GM12875 (cell line): ENCODE results near the gene GRK2.
"Not testable (repeated sequence)": the region's sequence is repeated elsewhere in the genome, so short reads cannot be mapped to it uniquely, and the experiment has no call there.

Source experiments
- H3K4me3 ChIP-seq: one replicate; pipeline ENCODE4 v1.5.1; 2011; ENCODE audit warnings: low read depth, low read length, control low read depth
- TF ChIP-seq, protein P1 (sequence below): IDR thresholded peaks from 2 replicates; pipeline ENCODE4 v1.5.1; 2011; ENCODE audit warnings: low read depth, mild to moderate bottlenecking, control low read depth, inconsistent platforms, low read length, moderate library complexity, borderline replicate concordance; ENCODE audit not compliant: insufficient read depth

Gene GRK2

DNA sequence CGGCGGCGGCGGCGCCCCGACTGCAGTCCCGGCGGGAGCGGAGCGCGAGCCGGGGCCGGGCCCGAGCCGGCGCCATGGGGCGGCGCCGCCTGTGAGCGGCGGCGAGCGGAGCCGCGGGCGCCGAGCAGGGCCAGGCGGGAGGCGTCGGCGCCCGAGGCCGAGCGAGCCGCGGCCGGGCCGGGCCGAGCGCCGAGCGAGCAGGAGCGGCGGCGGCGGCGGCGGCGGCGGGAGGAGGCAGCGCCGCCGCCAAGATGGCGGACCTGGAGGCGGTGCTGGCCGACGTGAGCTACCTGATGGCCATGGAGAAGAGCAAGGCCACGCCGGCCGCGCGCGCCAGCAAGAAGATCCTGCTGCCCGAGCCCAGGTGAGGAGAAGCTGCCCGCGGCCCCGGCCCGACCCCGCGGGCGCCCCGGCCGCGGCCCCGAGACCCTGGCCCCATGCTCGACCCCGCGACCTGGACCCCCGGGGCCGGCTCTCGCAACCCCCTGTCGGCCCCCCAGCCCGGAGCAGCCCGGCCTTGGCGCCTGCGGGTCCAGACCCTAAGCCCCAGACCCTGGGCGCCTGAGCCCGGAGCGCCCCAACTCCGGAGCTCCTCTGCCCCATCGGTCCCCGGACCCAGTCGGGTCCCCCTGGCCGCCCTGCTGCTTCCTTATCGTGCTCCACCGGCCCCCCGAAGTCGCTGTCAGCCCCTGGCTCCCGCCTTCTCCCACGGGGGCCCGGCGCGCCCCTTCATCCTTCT is at the start of gene GRK2:
TSS of gene GRK2 (plus strand) at position 25 of the 739 bp plus-strand sequence. CDS start at position 252, 227 bp downstream.
- H3K4me3 ChIP-seq: peak within 1 kb of the TSS; percentile 66
- TF ChIP-seq, protein P1, sequence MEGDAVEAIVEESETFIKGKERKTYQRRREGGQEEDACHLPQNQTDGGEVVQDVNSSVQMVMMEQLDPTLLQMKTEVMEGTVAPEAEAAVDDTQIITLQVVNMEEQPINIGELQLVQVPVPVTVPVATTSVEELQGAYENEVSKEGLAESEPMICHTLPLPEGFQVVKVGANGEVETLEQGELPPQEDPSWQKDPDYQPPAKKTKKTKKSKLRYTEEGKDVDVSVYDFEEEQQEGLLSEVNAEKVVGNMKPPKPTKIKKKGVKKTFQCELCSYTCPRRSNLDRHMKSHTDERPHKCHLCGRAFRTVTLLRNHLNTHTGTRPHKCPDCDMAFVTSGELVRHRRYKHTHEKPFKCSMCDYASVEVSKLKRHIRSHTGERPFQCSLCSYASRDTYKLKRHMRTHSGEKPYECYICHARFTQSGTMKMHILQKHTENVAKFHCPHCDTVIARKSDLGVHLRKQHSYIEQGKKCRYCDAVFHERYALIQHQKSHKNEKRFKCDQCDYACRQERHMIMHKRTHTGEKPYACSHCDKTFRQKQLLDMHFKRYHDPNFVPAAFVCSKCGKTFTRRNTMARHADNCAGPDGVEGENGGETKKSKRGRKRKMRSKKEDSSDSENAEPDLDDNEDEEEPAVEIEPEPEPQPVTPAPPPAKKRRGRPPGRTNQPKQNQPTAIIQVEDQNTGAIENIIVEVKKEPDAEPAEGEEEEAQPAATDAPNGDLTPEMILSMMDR: no peak

DNA sequence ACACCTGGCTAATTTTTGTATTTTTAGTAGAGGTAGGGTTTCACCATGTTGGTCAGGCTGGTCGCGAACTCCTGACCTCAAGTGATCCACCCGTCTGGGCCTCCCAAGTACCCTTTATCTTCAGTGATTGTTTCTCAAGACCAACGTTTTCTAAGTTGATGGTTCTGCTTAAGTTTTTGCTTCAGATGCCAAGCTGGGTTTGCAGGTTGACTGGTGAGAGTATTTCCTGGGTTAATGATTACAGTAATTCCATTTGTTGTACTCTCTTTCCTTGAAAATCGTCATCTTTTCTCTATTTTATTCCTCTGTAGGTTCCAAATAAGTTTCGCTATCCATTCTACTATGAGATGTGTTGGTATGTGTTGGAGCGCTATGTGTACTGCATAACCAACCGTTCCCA is 38.5 kb upstream of the GRK2 start:
- no peak overlapping the region for H3K4me3 ChIP-seq

DNA sequence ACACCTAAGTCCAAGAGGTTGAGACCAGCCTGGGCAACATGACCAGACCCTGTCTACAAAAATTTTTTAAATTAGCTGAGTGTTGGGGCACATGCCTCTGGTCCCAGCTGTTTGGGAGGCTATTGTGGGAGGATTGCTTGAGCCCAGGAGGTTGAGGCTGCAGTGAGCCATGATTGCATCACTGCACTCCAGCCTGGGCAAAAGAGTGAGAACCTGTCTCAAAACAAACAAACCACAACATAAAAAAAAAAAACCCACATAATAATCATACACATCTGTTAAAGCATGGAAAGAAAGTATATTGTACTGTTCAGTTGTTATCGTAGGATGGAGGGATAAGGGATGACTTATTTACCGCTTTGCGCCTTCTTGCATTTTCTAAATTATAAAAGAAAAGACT is 35.9 kb upstream of the GRK2 start:
- TF ChIP-seq, protein P1: no peak
- H3K4me3 ChIP-seq: no peak overlapping the region

More for the DNA sequence above, 38.5 kb upstream of the GRK2 start:
- TF ChIP-seq, protein P1: no peak

DNA sequence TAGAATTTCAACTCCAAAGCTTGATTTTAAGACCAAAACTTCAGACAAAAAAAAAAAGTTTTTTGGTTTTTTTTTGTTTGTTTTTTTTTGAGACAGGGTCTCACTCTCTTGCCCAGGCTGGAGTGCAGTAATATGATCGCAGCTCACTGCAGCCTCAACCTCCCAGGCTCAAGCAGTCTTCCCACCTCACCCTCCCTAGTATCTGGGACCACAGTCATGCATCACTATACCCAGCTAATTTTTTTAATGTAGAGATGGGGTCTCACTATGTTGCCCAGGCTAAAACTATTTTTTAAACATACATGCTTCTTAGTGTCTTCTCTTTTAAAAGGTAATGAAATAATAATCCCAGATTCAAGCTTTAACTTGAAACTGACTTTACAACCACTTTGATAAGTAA is 35.4 kb upstream of the GRK2 start:
- TF ChIP-seq, protein P1: no peak

DNA sequence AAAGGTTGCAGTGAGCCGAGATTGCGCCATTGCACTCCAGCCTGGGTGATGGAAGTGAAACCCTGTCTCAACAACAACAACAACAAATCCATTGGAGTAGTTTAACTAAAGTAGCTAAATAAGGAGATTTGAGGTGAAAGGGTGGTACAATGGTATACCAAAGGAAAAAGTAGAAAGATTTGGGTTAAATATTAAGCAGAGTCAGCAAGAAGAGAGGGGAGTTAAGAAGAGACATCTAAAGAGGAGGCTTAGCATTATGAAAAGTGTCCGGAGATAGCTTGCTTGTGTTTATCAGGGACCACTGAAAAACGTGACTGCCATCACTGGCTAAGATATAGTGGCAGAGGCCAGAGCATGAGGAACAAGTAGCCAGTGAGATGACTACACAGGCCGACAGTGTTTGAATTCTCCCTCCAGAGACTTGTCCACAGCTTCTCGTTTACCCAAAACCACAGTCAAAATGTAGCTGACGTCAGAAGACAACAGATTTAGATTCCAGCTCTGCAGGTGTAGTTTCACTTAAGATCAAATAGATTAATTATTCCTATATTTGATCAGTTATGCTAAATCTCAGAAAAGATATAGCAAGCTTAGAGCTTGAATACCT is 32.6 kb upstream of the GRK2 start:
- no peak overlapping the region for H3K4me3 ChIP-seq
- TF ChIP-seq, protein P1: no peak

More for the DNA sequence above, 35.4 kb upstream of the GRK2 start:
- H3K4me3 ChIP-seq: no peak overlapping the region

DNA sequence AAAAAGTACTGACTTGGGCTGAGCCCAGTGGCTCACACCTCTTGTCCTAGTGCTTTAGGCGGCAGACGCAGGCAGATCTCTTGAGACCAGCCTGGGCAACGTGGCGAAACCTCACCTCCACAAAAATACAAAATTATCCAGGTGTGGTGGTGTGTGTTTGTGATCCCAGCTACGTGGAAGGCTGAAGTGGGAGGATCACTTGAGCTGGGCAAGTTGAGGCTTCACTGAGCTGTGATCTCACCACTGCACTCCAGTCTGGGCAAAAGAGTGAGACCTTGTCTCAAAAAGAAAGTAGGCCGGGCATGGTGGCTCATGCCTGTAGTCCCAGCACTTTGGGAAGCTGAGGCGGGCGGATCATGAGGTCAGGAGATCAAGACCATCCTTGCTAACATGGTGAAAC is 31.7 kb upstream of the GRK2 start:
- H3K4me3 ChIP-seq: not testable (repeated sequence)

DNA sequence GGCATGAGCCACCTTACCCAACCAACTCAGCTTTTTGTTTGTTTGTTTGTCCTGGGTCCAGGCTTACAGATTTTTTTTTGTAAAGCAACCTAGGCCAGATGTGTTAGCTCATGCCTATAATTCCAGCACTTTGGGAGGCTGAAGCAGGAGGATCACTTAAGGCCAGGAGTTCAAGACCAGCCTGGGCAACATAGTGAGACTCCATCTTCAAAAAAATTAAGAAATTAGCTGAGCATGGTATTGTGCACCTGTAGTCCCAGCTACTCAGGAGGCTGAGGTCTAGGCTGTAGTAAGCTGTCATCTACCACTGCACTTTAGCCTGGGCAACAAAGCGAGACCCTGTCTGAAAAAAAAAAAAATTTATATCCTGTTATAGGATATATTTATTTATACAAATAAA is 28.7 kb upstream of the GRK2 start:
- H3K4me3 ChIP-seq: no peak overlapping the region
- TF ChIP-seq, protein P1: no peak
